HG02610 (cell line): ENCODE results near the gene DPYSL5.

Source experiments
- ATAC-seq: cut with Tn5 transposase; IDR thresholded peaks from one replicate; pipeline ENCODE4 v1.9.1; 2021; ENCODE audit warnings: mild to moderate bottlenecking, moderate library complexity; ENCODE audit not compliant: unreplicated experiment

DPYSL5 gene

GRCh38 chr2:26843041-26843440 is 4.9 kb upstream of the DPYSL5 start:
- ATAC-seq, result no peak

DNA sequence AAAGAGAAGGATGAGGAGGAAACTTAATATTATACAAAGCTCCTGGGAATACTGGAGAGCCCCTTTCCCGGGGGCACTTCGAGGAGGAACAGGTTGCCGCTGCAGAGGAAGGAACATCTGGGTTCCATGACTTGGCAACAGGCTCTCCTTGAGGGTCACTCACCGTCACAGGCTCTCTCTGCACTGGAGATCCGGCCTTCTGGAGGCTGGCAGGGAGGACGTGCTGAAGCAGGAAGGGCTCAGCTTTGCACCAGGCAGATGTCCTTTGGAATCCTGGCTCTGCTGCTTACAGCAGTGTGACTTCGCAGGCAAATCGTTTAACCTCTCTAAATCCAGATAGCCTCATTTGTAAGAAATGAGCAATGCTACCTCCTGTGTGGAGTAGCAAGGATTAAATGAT is 2.9 kb upstream of the DPYSL5 start:
- ATAC-seq, result no peak

DNA sequence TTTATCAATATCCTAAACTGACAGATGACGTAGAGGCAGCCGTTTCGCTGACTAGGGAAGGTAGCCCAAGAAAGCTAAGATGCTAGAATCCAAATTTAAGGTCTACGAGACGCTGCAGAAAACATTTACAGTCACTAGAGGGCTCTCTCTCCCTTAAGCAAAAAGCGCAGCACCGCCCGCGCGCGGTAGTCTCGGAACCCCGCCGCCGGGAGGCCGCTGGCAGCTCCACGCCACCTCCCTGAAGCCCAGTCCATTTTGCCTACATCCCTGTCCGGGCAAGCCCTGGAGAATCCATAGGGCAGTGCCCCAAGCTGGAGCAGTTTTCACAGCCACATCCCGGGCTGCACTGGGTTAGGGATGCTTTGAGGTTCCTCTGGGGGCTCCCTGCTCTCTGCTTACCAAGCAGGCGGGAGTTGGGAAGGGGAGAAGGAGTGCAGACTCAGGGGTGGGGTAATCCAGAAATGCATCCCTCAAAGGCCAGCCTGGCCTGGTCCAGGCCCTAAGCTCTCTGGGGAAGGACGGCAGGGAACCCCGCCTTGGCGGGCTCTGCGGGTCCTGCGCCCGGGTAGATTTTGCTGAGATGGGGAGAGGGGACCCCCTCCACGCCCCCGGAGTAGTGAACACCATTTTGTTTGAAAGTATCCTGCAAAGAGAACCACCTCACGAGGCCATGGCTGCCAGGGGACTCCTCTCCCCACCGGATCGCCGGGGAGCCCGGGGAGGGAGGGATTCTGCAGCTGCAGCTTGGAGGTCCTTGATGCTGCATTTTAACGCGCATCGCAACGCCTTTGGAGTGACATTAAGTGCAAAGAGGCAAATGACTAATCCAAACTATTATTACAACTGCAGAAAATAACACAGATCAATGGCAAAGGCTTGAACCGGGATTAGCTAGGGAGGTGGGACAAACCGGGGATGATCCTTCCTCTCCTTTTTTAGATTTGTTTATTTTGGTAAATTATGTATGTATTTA is 1.3 kb upstream of the DPYSL5 start:
- no peak for ATAC-seq

GRCh38 chr2:26847307-26847654 is 651 bp upstream of the DPYSL5 start:
- no peak for ATAC-seq

GRCh38 chr2:26848336-26849055 is 564 bp downstream of the DPYSL5 start:
- ATAC-seq, result no peak

GRCh38 chr2:26849056-26849999 is 1.4 kb downstream of the DPYSL5 start:
- no peak for ATAC-seq

DNA sequence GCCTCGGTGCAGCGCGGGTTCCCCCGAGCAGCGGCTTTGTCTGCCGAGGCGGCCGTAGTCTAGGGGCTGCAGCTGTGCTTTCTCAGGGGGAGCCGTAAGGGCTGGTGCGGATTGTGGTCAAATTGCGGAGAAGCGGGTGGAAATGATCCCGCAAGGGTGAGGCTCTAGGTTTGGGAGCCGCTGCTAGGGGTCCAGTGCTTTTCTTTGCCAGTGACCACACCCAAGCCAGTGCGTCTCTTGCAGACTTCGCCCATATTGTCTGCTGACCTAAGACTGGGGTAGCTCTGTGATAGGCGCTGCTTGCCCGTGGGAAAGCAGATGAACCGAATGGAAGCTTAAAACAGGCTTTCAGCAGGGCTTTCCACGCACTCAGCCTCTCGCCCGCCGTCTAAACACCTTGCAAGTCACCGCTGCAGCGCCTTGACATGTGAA is 2.1 kb downstream of the DPYSL5 start:
- ATAC-seq, result no peak

- no peak for ATAC-seq
Observed at GRCh38 chr2:26850505-26850904, 2.6 kb downstream of the DPYSL5 start.

DNA sequence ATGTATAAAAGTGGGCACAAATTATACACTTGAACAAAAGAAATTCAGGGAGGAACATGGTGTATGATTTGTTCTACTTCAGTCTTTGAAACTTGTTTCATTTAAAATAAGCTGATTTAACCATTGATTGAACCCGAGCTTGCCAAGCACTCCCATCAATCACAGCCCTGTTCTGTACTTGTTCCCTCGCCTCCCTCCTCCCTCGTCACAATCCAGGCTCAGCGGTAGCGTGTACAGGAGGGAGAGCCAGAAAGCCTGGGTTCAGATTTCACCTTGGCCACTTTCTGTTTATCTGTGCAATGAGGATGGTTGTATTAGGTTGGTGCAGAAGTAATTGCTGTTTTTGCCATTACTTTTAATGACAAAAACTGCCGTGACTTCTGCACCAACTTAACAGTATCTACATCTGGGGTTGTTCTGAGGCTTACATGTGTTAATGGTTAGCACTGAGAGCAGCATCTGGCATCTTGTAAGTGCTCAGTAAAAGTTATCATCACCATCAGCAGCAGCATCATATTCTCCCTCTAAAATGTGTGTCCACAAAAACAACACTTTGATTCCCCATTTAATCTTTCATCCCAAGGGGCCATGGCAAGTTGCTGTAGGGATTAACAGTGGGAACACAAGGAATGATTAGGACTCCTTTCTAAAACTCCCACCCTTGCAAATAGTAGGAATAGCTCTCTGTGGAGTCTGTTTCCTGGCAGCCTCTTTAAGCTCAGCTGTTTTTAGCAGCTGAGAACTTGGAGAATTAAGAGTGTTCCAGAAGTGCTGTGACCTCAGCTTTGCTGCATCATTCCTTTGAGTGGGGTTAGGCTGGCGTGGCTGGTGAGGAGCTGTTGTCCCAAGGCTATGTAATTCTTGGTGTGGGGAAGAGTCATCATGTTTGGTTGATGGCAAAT is 4.7 kb downstream of the DPYSL5 start:
- ATAC-seq, result no peak

- ATAC-seq, result no peak
Observed at GRCh38 chr2:26853751-26854150, 5.8 kb downstream of the DPYSL5 start.

- no peak for ATAC-seq
Observed at GRCh38 chr2:26854283-26854827, 6.4 kb downstream of the DPYSL5 start.

GRCh38 chr2:26855466-26855865 is 7.5 kb downstream of the DPYSL5 start:
- no peak for ATAC-seq

DNA sequence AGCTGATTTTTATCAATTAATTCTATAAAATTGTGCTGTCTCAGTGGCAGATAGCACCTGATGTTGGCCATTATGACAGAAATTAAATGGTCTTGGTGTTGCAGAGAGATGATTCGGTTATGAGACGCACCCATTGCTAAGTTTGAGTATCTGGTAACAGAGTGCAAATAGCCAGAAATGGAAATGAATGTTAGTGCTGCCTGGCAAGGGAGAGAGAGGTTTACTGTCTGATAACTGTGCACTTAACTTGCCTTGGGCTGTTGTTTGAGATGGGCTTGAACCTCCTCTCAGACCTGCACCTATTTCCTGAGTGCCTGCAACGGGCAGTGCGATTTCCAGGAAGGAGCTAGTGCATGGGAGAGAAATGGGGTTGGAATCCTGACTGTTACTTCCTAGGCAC is 11.7 kb downstream of the DPYSL5 start:
- no peak for ATAC-seq

DNA sequence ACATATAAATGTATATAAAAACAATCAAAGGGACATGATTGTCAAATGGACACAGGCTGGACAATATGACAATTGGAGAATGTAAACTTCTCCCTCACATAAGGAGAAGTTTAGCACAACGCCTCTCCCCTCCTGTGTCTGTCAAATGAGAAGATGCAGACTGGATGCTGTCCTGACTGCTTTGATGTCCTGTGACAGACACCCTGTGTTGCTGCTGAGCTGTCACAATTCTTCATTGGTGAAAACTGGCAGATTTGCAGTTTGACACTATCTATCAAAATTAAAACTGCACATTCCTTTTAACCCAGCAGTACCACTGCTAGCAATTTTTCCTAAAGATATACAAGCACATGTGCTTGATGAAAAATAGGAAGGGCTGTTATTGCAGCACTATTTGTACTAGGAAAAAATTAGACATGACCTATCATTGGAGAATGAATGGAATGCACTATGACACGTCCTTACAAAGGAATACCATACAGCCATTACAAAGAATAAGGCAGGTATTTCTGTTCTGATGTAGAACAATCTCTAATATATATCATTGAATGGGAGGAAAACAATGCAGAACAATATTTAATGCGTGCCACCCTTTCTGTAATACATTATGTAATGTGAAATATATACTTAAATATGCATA is 12.4 kb downstream of the DPYSL5 start:
- ATAC-seq, result no peak

- no peak for ATAC-seq
Observed at GRCh38 chr2:26861610-26862224, 13.8 kb downstream of the DPYSL5 start.

DNA sequence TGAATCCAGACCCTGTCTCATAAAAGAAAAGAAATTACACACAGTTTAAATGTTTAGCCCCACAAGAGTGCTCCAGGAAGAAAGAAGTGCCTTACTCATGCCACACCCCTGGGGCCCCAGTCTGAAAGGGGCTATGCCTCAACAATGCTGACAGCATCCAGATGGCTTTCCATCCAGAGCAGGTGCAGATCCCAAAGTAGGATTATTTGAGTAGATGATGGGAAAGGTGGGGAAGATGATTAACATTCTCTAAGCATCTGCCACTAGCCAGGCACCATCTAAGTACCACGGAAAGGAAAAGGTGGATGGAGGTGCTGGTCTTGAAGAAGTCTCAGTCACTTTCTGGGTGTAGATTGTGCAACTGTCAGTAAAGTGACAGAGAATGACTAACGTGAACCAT is 16.3 kb downstream of the DPYSL5 start:
- ATAC-seq, result no peak

GRCh38 chr2:26864646-26865045 is 16.7 kb downstream of the DPYSL5 start:
- no peak for ATAC-seq

DNA sequence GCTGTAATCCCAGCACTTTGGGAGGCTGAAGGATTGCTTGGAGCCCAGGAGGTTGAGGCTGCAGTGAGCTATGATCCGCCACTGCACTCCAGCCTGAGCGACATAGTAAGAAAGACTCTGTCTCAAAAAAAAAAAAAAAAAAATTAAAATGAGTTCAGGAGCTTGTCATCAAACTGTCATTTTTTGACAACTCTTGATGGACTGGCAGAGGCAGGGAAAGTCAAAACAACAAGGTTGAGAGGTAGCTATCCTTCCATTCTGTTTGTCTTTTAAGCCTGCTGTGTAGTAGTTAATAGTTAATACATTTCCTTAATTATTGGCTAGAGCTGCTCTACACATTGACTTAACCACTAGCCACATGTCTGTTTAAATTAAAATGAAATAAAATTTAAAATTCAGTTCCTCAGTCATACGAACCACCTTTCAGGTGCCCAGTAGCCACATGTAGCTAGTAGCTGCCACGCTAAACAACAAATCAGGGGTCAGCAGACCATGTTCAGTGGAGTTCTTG is 22.7 kb downstream of the DPYSL5 start:
- ATAC-seq, result no peak
